Ishikawa (cell line): ENCODE data around the gene CDH23.

Experiments used
- CEBPB ChIP-seq: IDR thresholded peaks from 2 replicates; pipeline ENCODE4 v1.6.1; 2012
- CREB1 ChIP-seq: IDR thresholded peaks from 2 replicates; pipeline ENCODE4 v1.6.1; 2012; ENCODE audit warnings: low read depth
- EGR1 ChIP-seq: IDR thresholded peaks from 2 replicates; pipeline ENCODE4 v1.6.1; 2012
- EP300 ChIP-seq: IDR thresholded peaks from 2 replicates; pipeline ENCODE4 v1.6.1; 2012; ENCODE audit warnings: borderline replicate concordance
- FOXM1 ChIP-seq: IDR thresholded peaks from 2 replicates; pipeline ENCODE4 v1.6.1; 2012; ENCODE audit warnings: low read depth, borderline replicate concordance
- NFIC ChIP-seq: IDR thresholded peaks from 2 replicates; pipeline ENCODE4 v1.6.1; 2012
- RAD21 ChIP-seq: IDR thresholded peaks from 2 replicates; pipeline ENCODE4 v1.6.1; 2012; ENCODE audit warnings: low read depth
- TAF1 ChIP-seq: IDR thresholded peaks from 2 replicates; pipeline ENCODE4 v1.6.1; 2012; ENCODE audit warnings: low read depth, mild to moderate bottlenecking
- TCF12 ChIP-seq: IDR thresholded peaks from 2 replicates; pipeline ENCODE4 v1.6.1; 2012; ENCODE audit warnings: low read depth
- TEAD4 ChIP-seq: IDR thresholded peaks from 2 replicates; pipeline ENCODE4 v1.6.1; 2012
- YY1 ChIP-seq: IDR thresholded peaks from 2 replicates; pipeline ENCODE4 v1.6.1; 2012; ENCODE audit warnings: low read depth
- ZBTB7A ChIP-seq: IDR thresholded peaks from 2 replicates; pipeline ENCODE4 v1.6.1; 2012; ENCODE audit warnings: low read depth
- TF ChIP-seq, protein P1 (sequence below): IDR thresholded peaks from 2 replicates; pipeline ENCODE4 v1.6.1; 2012
- TF ChIP-seq, protein P2 (sequence below): IDR thresholded peaks from 2 replicates; pipeline ENCODE4 v1.6.1; 2012
- TF ChIP-seq, protein P3 (sequence below): IDR thresholded peaks from 2 replicates; pipeline ENCODE4 v1.6.1; 2012; ENCODE audit warnings: low read depth, mild to moderate bottlenecking

Gene CDH23

DNA sequence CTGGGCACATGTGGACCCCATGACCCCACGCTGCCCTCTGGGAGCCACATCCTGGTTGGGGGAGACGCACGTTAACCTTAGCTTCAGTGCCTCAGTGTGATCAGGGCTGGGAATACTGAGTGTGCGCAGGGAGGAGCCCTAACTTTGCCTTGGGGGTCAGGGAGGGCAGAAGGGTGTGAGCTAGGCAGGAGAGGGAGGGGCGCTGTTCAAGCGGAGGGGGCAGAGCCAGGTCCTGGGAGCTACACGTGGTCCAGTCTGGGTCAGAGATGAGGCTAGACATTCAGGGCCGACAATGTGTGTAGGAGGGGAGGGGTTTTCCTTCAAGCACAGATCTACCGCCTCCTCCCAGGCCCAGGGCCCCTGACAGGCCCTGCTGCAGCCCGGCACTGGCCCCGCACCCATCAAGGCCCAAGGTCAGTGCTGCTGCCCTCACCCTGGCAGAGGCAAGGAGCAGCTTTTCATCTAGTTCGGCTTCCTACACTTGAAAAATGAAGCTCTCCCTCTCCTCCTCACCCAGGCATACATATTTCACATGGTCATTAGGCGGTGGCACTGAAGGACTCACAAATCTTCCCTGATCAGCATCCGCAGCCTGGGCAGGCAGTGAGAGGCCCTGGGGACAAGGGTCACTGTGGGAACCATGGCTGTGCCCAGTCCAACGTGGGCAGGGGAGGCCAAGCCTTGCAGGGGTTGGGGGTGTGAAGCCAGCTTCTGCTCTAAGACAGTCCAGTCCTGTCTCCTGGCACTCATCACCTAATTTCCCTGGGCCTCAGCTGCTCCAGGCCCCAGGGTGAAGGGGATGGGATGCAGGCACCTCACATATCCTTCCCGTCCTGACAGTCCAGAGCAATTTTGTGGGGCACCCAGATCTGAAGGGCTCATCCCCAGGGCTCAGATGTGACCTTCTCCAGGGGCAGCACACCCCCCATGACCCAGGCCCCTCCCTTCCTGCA, 275.6 kb downstream of the CDH23 start:
- TF ChIP-seq EGR1: no peak
- TF ChIP-seq FOXM1: no peak
- TF ChIP-seq CREB1: no peak
- no peak for TF ChIP-seq TAF1
- TF ChIP-seq, protein P1, sequence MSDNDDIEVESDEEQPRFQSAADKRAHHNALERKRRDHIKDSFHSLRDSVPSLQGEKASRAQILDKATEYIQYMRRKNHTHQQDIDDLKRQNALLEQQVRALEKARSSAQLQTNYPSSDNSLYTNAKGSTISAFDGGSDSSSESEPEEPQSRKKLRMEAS: no peak
- no peak for TF ChIP-seq RAD21
- TF ChIP-seq NFIC: no peak
- no peak for TF ChIP-seq EP300
- TF ChIP-seq, protein P2, sequence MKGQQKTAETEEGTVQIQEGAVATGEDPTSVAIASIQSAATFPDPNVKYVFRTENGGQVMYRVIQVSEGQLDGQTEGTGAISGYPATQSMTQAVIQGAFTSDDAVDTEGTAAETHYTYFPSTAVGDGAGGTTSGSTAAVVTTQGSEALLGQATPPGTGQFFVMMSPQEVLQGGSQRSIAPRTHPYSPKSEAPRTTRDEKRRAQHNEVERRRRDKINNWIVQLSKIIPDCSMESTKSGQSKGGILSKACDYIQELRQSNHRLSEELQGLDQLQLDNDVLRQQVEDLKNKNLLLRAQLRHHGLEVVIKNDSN: no peak
- no peak for TF ChIP-seq YY1
- no peak for TF ChIP-seq TEAD4
- TF ChIP-seq ZBTB7A: no peak
- TF ChIP-seq, protein P3, sequence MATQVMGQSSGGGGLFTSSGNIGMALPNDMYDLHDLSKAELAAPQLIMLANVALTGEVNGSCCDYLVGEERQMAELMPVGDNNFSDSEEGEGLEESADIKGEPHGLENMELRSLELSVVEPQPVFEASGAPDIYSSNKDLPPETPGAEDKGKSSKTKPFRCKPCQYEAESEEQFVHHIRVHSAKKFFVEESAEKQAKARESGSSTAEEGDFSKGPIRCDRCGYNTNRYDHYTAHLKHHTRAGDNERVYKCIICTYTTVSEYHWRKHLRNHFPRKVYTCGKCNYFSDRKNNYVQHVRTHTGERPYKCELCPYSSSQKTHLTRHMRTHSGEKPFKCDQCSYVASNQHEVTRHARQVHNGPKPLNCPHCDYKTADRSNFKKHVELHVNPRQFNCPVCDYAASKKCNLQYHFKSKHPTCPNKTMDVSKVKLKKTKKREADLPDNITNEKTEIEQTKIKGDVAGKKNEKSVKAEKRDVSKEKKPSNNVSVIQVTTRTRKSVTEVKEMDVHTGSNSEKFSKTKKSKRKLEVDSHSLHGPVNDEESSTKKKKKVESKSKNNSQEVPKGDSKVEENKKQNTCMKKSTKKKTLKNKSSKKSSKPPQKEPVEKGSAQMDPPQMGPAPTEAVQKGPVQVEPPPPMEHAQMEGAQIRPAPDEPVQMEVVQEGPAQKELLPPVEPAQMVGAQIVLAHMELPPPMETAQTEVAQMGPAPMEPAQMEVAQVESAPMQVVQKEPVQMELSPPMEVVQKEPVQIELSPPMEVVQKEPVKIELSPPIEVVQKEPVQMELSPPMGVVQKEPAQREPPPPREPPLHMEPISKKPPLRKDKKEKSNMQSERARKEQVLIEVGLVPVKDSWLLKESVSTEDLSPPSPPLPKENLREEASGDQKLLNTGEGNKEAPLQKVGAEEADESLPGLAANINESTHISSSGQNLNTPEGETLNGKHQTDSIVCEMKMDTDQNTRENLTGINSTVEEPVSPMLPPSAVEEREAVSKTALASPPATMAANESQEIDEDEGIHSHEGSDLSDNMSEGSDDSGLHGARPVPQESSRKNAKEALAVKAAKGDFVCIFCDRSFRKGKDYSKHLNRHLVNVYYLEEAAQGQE: no peak
- TF ChIP-seq CEBPB: no peak
- TF ChIP-seq TCF12: no peak

DNA sequence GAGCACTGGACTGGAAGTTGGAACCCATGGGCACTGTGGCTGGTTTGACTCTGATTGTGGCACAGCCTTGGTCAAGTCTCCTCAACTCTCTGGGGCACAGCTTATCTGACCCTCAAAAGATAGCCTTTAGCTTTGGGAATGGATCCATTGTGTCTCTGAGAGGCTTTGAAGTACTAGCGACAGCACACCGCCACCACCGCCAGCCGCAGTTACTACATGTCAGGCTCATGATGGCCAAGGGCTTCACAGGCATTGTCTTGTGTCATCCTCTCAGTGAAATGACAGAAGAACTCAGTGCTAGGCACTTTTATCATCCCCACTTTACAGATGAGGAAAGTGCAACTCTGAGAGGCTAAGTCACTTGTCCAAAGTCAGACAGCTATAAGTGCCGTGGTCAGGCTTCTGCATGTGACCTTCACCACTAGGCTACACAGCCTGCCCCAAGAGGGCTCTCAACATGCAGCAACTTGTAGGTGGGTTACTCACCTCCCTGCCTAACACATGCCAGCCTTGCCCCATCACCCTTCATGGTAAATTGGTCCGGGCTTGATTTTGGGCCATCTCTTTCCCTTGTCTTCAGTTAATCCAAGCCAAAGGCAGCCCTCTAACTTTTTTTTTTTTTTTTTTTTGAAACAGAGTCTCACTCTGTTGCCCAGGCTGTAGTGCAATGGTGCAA, 278.7 kb downstream of the CDH23 start:
- TF ChIP-seq, protein P1: no peak
- no peak for TF ChIP-seq YY1
- no peak for TF ChIP-seq ZBTB7A
- no peak for TF ChIP-seq EGR1
- no peak for TF ChIP-seq TEAD4
- TF ChIP-seq, protein P3: no peak
- no peak for TF ChIP-seq TCF12
- TF ChIP-seq CEBPB: no peak
- TF ChIP-seq CREB1: no peak
- TF ChIP-seq NFIC: no peak
- TF ChIP-seq RAD21: no peak
- no peak for TF ChIP-seq FOXM1
- TF ChIP-seq EP300: no peak
- TF ChIP-seq, protein P2: no peak
- TF ChIP-seq TAF1: no peak

DNA sequence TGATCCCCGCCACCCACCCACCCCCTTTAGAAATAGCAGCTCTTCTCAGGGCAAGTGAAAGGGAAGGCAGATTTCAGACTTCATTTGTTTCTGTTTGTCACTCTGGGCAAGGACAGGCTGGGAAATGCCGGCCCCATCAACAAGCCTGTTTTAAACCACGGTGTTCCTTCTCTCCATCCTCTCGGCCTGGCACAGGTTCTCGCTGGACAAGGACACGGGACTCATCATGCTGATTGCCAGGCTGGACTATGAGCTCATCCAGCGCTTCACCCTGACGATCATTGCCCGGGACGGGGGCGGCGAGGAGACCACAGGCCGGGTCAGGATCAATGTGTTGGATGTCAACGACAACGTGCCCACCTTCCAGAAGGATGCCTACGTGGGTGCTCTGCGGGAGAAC, 280.5 kb downstream of the CDH23 start:
- TF ChIP-seq TEAD4 (no peak), RAD21 (no peak), ZBTB7A (no peak), YY1 (no peak), CEBPB (no peak)

DNA sequence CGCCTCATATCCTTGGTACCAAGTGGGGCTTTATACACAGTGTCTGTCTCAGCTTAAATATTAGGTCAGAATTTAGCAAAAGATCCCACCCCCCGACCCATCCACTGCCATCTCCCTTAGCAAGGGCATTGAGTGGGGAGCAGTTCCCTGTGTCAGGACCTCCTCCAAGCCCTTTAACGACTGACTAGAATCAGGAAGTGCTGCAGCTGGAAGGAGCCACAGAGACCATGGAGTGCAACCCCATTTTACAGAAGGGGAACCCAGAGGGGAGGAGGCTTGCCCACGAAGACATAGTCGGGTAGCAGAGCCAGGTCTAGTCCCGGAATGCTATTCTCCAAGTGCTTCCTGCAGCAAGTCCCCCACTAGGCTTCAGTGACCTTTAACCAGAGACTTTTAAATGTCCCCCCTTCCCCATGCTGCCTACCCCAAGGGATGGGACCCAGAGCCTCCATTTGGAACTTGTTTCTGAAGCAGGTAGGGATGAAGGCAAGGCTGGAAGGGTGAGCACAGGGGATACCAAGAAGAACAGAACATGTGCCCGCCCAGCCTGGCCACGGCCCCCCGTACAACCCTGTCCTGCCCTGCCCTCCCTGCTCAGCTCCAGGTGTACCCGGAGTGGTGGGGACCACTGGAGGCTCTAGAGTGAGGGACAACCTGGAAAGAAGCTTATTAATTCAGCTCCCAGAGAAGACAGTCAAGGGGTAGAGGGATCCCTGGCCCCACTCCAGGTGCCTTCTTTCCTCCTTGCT, 281.5 kb downstream of the CDH23 start:
- TF ChIP-seq TAF1: no peak
- no peak for TF ChIP-seq ZBTB7A
- TF ChIP-seq, protein P1: no peak
- TF ChIP-seq NFIC: no peak
- TF ChIP-seq CREB1: no peak
- TF ChIP-seq YY1: no peak
- no peak for TF ChIP-seq EP300
- TF ChIP-seq, protein P2: no peak
- TF ChIP-seq EGR1: no peak
- TF ChIP-seq FOXM1: no peak
- TF ChIP-seq TCF12: no peak
- TF ChIP-seq RAD21: no peak
- TF ChIP-seq, protein P3: no peak
- no peak for TF ChIP-seq TEAD4
- no peak for TF ChIP-seq CEBPB
